ENCODE data around the gene LRRC61.

LRRC61 gene

GRCh38 chr7:150371131-150371995 lies 48.2 kb downstream of the LRRC61 start:
- no peak for DNase-seq (ENCODE audit: low read depth)

- no peak for DNase-seq (ENCODE audit: low read depth)
Measured at GRCh38 chr7:150371996-150372270, 48.8 kb downstream of the LRRC61 start.

- no peak for DNase-seq (ENCODE audit: low read depth)
Measured at GRCh38 chr7:150372271-150373048, 49.3 kb downstream of the LRRC61 start.

- no peak for DNase-seq (ENCODE audit: low read depth)
Measured at GRCh38 chr7:150373049-150373801, 50.1 kb downstream of the LRRC61 start.

- DNase-seq (ENCODE audit: low read depth): no peak
Measured at GRCh38 chr7:150374026-150374425, 50.9 kb downstream of the LRRC61 start.

GRCh38 chr7:150374472-150374871 lies 51.3 kb downstream of the LRRC61 start:
- no peak for DNase-seq (ENCODE audit: low read depth)

- no peak for DNase-seq (ENCODE audit: low read depth)
Measured at GRCh38 chr7:150375662-150376521, 52.7 kb downstream of the LRRC61 start.

GRCh38 chr7:150376560-150376959 lies 53.4 kb downstream of the LRRC61 start:
- no peak for DNase-seq (ENCODE audit: low read depth)

- DNase-seq (ENCODE audit: low read depth): no peak
Measured at GRCh38 chr7:150377196-150377595, 54.0 kb downstream of the LRRC61 start.

- DNase-seq (ENCODE audit: low read depth): no peak
Measured at GRCh38 chr7:150377635-150378034, 54.5 kb downstream of the LRRC61 start.

- DNase-seq (ENCODE audit: low read depth): no peak
Measured at GRCh38 chr7:150378115-150378852, 55.1 kb downstream of the LRRC61 start.

GRCh38 chr7:150378853-150379440 lies 55.8 kb downstream of the LRRC61 start, which contains the start of gene ZNF775:
ZNF775 (plus strand) TSS chr7:150379330; CDS start chr7:150388471, 9,141 bp downstream.
- peak; percentile 81 for DNase-seq (ENCODE audit: low read depth)

- no peak for DNase-seq (ENCODE audit: low read depth)
Measured at GRCh38 chr7:150379441-150380379, 56.6 kb downstream of the LRRC61 start.

GRCh38 chr7:150380463-150380862 lies 57.3 kb downstream of the LRRC61 start:
- no peak for DNase-seq (ENCODE audit: low read depth)

GRCh38 chr7:150381096-150381495 lies 57.9 kb downstream of the LRRC61 start:
- no peak for DNase-seq (ENCODE audit: low read depth)

- DNase-seq (ENCODE audit: low read depth): no peak
Measured at GRCh38 chr7:150381785-150382122, 58.6 kb downstream of the LRRC61 start.

GRCh38 chr7:150382123-150382843 lies 59.1 kb downstream of the LRRC61 start:
- DNase-seq (ENCODE audit: low read depth): no peak

GRCh38 chr7:150382844-150383225 lies 59.7 kb downstream of the LRRC61 start:
- no peak for DNase-seq (ENCODE audit: low read depth)
